Pancreas (tissue), 10 donors: ENCODE measurements around the gene SNX12. TPM values are rescaled to one million over a fixed set of nuclear protein-coding genes. Genes with fewer than 3 reads are reported as not detected.
"Not testable (repeated sequence)": the region's sequence is repeated elsewhere in the genome, so short reads cannot be mapped to it uniquely, and the experiment has no call there.

Source experiments
- ATAC-seq, 4 donors: fragments of 200-7000 bp; cut with Tn5 transposase; one replicate each; pipeline versions ENCODE4 v1.8.0 to v1.9.1; 2020; ENCODE audit warnings: mild to moderate bottlenecking in 4 of 4, moderate library complexity in 4 of 4
- DNase-seq, 6 donors: peaks; one replicate each; pipeline ENCODE4 v3.0.0-alpha.2; 2020
- FAIRE-seq: peaks from 2 replicates; lab custom pipeline; 2012; peaks lifted over from hg19 to GRCh38; lab: Jason Lieb, UNC
- H3K27ac ChIP-seq, 4 donors: fragments of 200-600 bp; sonication (generic); 1 replicate in 3 of 4; 2 replicates in 1 of 4; pipeline versions ENCODE4 v1.5.0 to v1.8.0; 2020
- H3K27me3 ChIP-seq, 4 donors: fragments of 200-600 bp; one replicate each; pipeline ENCODE4 v1.8.0; 2021
- H3K36me3 ChIP-seq, 3 donors: fragments of 200-600 bp; sonication (generic) in 1 of 3; one replicate each; pipeline versions ENCODE4 v1.5.0 to v1.8.0; 2020 to 2021
- H3K4me1 ChIP-seq, 3 donors: fragments of 200-600 bp; one replicate each; pipeline ENCODE4 v1.8.0; 2021
- H3K4me3 ChIP-seq, 4 donors: fragments of 200-600 bp; sonication (generic) in 2 of 4; one replicate each; pipeline versions ENCODE4 v1.5.0 to v1.8.0; 2020 to 2021
- H3K9me3 ChIP-seq, 4 donors: fragments of 200-600 bp; one replicate each; pipeline ENCODE4 v1.8.0; 2021
- WGBS, 2 donors: extraction: QIAGEN DNeasy Blood & Tissue Kit; methylation state at CpG; one replicate each; pipeline ENCODE4 v1.1.7; 2013; 5-methylcytosine and 5-hydroxymethylcytosine counted together
- intact Hi-C, 3 donors: fragments of 100-400 bp; cut with DNase I; formaldehyde crosslinking; loops; one replicate each; pipeline versions ENCODE4 v1.11.1 to v1.14.2; 2022
- polyA plus RNA-seq, 2 donors: library from polyadenylated mRNA; stranded (reverse); fragments of 200-250 nt; gene quantifications; one replicate each; pipeline ENCODE4 v1.2.3, GENCODE V29; 2013
- total RNA-seq, 6 donors: library from RNA; stranded (reverse); fragmentation: NEBNext Ultra II Directional in 4 of 6; extraction: Animal tissue kit (Norgen Biotek cat#: 25700) in 4 of 6; gene quantifications; one replicate each; pipeline versions ENCODE4 v1.2.1 to v1.2.4, GENCODE V29; 2021 to 2023
- TF ChIP-seq, protein P1 (sequence below), 4 donors: fragments of 200-600 bp; sonication (generic) in 3 of 4; IDR thresholded peaks; one replicate each; pipeline versions ENCODE4 v1.5.0 to v1.8.0; 2021; ENCODE audit warnings: antibody characterized with exemption in 4 of 4
- donor health status: healthy with polysubstance abuse.
- donor health status: DM: no; HTN: no; CAD: no; lungs with moderate emphysema.
- donor health status: DM: no; HTN: no; CAD: no.
- donor health status: control.
- donor health status: control.
- donor health status: Bipolar disorder and iron deficiency.
- donor health status: DM: yes; HTN: yes; CAD: no.
- donor health status: DM: no; HTN: no; CAD: no.
- donor health status: DM: no; HTN: no; CAD: no.
- donor health status: DM: yes; HTN: yes; CAD: no.

The SNX12 gene
- total and polyA plus RNA-seq, 8 donors, result 9.8 to 31.3 (median 21.5) TPM

DNA sequence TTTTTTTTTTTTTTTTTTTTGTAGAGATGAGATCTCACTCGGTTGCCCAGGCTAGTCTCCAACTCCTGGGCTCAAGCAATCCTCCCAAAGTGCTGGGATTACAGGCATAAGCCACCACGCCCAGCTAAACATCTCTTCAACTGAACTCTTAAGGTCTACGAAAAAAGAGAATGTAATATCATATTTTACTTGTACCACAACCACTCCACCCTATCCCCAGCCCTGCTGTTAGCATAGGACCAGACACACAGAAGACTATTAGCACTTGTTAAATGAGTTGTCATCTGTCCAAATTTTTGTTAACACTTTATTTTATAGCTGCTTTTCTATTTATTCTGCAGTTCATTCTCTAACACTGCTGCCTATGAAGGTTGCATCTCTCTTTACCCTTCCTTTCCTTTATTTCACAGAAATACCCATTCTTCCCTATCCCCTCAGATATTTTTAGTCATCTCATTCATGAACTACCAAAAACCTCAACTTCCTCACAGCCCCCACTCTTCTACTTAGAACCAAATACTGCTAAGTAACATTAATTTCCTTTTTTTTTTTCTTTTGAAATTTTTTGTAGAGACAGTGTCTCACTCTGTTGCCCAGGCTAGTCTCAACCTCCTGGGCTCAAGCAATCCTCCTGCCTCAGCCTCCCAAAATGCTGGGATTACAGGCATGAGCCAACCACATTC lies 10.1 kb downstream of the SNX12 start:
- Histone ChIP-seq H3K4me3 (no peak overlapping the region), H3K4me1 (no peaks in the 10 kb centered on the region), H3K27ac (no peak overlapping the region), H3K9me3 (no peaks in the 10 kb centered on the region), H3K36me3 (peaks cover 0 to 9% (median 0%) of the 10 kb centered on the region in 3 donors), H3K27me3 (no peaks in the 10 kb centered on the region)
- intact Hi-C loops, result no loop called here
- 65 to 91% methylated on average over 2 to 3 of the region's 3 CpGs for WGBS, 2 donors
- TF ChIP-seq, protein P1, sequence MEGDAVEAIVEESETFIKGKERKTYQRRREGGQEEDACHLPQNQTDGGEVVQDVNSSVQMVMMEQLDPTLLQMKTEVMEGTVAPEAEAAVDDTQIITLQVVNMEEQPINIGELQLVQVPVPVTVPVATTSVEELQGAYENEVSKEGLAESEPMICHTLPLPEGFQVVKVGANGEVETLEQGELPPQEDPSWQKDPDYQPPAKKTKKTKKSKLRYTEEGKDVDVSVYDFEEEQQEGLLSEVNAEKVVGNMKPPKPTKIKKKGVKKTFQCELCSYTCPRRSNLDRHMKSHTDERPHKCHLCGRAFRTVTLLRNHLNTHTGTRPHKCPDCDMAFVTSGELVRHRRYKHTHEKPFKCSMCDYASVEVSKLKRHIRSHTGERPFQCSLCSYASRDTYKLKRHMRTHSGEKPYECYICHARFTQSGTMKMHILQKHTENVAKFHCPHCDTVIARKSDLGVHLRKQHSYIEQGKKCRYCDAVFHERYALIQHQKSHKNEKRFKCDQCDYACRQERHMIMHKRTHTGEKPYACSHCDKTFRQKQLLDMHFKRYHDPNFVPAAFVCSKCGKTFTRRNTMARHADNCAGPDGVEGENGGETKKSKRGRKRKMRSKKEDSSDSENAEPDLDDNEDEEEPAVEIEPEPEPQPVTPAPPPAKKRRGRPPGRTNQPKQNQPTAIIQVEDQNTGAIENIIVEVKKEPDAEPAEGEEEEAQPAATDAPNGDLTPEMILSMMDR (IDR thresholded peaks at IDR 0.05), result no peak
- FAIRE-seq (no peak), ATAC-seq (no peak), DNase-seq (no peak)

DNA sequence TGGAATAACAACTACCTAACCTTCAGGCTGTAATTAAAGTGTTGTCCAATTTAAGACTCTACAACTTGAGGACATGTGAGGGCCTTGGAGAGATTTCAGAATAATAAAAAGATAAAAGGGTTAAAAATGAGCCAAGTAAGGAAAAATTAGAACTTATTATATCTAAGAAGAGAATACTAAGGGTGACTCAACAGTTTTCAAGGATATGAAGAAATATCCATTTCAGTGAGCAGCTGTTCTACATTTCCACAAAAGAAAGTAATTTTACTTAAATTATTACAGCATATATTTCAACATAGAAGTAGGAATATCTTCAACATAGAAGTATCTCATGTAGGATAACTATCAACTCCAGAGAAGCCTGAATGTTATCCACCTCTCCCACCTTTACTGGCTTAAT lies 11.3 kb downstream of the SNX12 start:
- no peak for DNase-seq
- Histone ChIP-seq H3K36me3 (peaks cover 0 to 7% (median 0%) of the 10 kb centered on the region in 3 donors), H3K4me1 (no peaks in the 10 kb centered on the region), H3K9me3 (no peaks in the 10 kb centered on the region), H3K4me3 (no peak overlapping the region), H3K27ac (no peak overlapping the region), H3K27me3 (no peaks in the 10 kb centered on the region)
- TF ChIP-seq, protein P1 (IDR thresholded peaks at IDR 0.05), result no peak
- intact Hi-C loops, result no loop called here
- no peak for FAIRE-seq
- ATAC-seq, result no peak

DNA sequence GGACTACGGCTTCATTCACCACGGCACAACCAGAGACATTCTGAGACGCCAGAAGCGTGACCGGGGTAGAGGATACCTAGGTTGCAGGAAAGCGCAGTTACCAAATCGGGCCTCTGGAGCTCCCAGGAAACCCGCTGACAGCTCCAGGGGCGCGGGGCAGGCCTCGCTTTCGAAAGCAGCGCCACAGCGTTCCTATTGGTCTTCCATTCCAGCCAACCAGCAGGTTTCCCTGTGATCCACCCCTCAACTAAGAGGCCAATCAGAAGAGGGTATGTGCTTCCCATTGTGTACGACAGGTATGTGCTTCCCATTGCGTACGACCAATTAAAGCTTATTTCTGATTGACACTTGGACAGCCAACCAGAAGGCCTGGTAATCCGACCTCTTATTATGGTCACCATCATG lies 14.9 kb downstream of the SNX12 start:
- H3K27me3 ChIP-seq, result no peaks in the 10 kb centered on the region
- H3K4me1 ChIP-seq, result no peaks in the 10 kb centered on the region
- H3K9me3 ChIP-seq, result no peaks in the 10 kb centered on the region
- WGBS, 2 donors, result 66 to 80% methylated on average over 18 of the region's 18 CpGs
- intact Hi-C loops, result no loop called here
- FAIRE-seq (no peak), ATAC-seq (peak in 1 of 4 donors; percentile 68), DNase-seq (no peak)
- no peak overlapping the region for H3K27ac ChIP-seq
- no peaks in the 10 kb centered on the region for H3K36me3 ChIP-seq
- H3K4me3 ChIP-seq, result peak overlapping the region in 1 of 4 donors; percentile 11
- TF ChIP-seq, protein P1 (IDR thresholded peaks at IDR 0.05), result no peak

DNA sequence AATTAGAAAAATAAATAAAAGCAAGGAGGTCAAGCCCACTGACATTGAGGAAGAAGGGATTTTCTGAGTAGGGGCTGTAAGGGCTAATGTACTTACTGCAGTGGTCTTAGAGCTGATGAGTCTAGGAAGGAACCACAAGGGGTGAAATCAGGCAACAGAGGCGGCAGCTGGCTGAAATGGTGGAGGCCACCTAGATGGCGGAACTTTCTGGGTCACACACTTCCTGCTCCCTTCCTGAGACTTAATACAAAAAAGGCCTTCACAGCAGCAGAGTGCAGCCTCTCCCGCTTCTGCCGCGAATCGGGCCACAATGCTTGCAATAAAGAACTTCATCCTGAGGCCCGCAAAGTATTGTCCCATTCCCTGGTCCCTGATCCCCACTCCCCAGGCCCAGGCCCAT lies 15.4 kb downstream of the SNX12 start:
- no peak for DNase-seq
- intact Hi-C loops, result no loop called here
- Histone ChIP-seq H3K27me3 (no peaks in the 10 kb centered on the region), H3K4me3 (no peak overlapping the region), H3K27ac (no peak overlapping the region), H3K4me1 (no peaks in the 10 kb centered on the region), H3K9me3 (no peaks in the 10 kb centered on the region), H3K36me3 (no peaks in the 10 kb centered on the region)
- no peak for ATAC-seq
- FAIRE-seq, result no peak
- TF ChIP-seq, protein P1 (IDR thresholded peaks at IDR 0.05), result no peak
- WGBS, 2 donors, result 78 to 85% methylated on average over 7 of the region's 7 CpGs

DNA sequence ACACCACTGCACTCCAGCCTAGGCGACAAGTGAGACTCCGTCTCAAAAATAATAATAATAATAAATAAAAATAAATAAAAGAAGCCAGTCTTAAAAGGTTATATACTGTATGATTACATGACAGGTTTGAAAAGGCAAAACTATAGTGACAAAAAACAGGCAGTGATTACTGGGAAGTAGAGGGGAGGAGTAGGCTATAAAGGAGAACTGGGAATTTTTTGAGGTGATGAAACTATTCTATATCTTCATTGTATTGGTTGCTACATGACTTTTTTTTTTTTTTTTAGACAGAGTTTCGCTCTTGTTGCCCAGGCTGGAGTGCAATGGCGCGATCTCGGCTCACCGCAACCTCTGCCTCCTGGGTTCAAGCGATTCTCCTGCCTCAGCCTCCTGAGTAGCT lies 20.2 kb downstream of the SNX12 start:
- DNase-seq, ATAC-seq, H3K27me3 ChIP-seq, H3K27ac ChIP-seq, H3K36me3 ChIP-seq, H3K4me3 ChIP-seq, FAIRE-seq, H3K4me1 ChIP-seq, H3K9me3 ChIP-seq, intact Hi-C loops: not testable (repeated sequence)
- WGBS, 2 donors, result 95 to 96% methylated on average over 2 to 4 of the region's 8 CpGs
